C4-2B (cell line): Measurements from ENCODE around the gene KRTAP5-6.
"Not testable (repeated sequence)": the region's sequence is repeated elsewhere in the genome, so short reads cannot be mapped to it uniquely, and the experiment has no call there.

Experiments
- H3K27ac ChIP-seq: fragments of 450-650 bp; 2 replicates; pipeline ENCODE4 v1.5.1; 2017
- CTCF ChIP-seq: fragments of 450-650 bp; conservative IDR thresholded peaks from 2 replicates; pipeline ENCODE4 v1.5.1; 2017; ENCODE audit warnings: mild to moderate bottlenecking
- ZFX ChIP-seq: fragments of 450-650 bp; IDR thresholded peaks from 2 replicates; pipeline ENCODE4 v1.6.1; 2017

Gene KRTAP5-6

GRCh38 chr11:1667906-1668305 is 29.1 kb upstream of the KRTAP5-6 start:
- TF ChIP-seq CTCF (no peak), ZFX (no peak)
- H3K27ac ChIP-seq, result no peak overlapping the region

GRCh38 chr11:1668911-1669473 is 28.0 kb upstream of the KRTAP5-6 start:
- TF ChIP-seq CTCF (no peak), ZFX (no peak)
- H3K27ac ChIP-seq, result no peak overlapping the region

- no peak for TF ChIP-seq CTCF
- no peak for TF ChIP-seq ZFX
- H3K27ac ChIP-seq, result no peak overlapping the region
These were observed 27.3 kb upstream of the KRTAP5-6 start for GRCh38 chr11:1669546-1670218.

- H3K27ac ChIP-seq, result not testable (repeated sequence)
These were observed 26.5 kb upstream of the KRTAP5-6 start for GRCh38 chr11:1670457-1670856.

- no peak overlapping the region for H3K27ac ChIP-seq
- no peak for TF ChIP-seq CTCF
- no peak for TF ChIP-seq ZFX
These were observed 26.1 kb upstream of the KRTAP5-6 start for GRCh38 chr11:1670905-1671371.

- no peak overlapping the region for H3K27ac ChIP-seq
- TF ChIP-seq CTCF (no peak), ZFX (no peak)
These were observed 25.3 kb upstream of the KRTAP5-6 start for GRCh38 chr11:1671658-1672057.

- H3K27ac ChIP-seq, result no peak overlapping the region
- TF ChIP-seq CTCF (no peak), ZFX (no peak)
These were observed 24.2 kb upstream of the KRTAP5-6 start for GRCh38 chr11:1672613-1673350.
